A172 (cell line): Measurements from ENCODE around the gene NDUFS8. TPM values are rescaled to one million over a fixed set of nuclear protein-coding genes. Genes with fewer than 3 reads are reported as not detected.

ENCODE experiments used
- DNase-seq: peaks from one replicate; pipeline ENCODE4 v3.0.0-alpha.2; 2015; ENCODE audit warnings: low spot score
- total RNA-seq: library from RNA; depleted of rRNA; stranded (reverse); fragments of >200 nt; shearing (Covaris generic); gene quantifications from 2 replicates; pipeline ENCODE4 v1.2.3, GENCODE V29; 2014; rRNA removed

NDUFS8 gene
- total RNA-seq, 1 experiment from 2014 or later = 310 TPM

- DNase-seq = no peak
These were observed 47.4 kb downstream of the NDUFS8 start for GRCh38 chr11:68077617-68078582.

DNA sequence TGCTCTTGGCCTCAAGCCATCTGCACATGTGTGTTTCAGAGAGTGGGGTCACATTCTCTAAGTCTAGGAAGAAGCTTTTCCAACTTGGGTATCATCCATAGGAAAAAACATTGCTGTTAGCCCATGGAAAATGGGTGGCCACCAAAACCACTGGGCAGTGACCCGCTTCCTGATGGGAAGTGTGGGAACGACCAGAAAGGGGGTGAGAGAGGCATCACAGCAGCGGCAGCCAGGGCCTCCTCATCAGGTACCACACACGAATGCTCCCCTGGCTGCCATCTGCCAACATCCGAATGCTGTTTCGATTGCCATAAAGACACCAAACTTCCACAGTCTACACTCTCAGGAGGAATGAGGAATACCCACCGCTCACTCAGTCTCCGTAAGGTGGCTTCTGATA lies 50.4 kb downstream of the NDUFS8 start:
- no peak for DNase-seq

DNA sequence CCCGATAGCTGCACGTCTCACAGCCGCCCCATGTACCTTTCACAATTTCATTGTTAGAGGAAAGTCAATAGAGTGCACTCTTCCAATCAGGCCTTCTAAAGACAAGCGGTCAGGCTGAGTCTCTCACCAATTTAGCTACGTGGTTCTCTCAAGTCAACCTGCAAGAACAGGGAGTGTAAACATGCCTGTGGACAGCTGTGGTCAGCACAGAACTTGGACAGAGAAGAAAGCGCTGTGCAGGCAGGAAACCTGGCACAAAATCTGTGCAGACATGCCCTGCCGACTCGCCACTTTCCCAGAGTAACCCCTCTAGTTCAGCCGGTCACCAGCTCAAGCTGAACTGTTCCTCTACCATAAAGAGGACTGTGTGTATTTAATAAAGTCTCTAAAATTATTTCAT lies 51.2 kb downstream of the NDUFS8 start:
- DNase-seq = no peak

DNA sequence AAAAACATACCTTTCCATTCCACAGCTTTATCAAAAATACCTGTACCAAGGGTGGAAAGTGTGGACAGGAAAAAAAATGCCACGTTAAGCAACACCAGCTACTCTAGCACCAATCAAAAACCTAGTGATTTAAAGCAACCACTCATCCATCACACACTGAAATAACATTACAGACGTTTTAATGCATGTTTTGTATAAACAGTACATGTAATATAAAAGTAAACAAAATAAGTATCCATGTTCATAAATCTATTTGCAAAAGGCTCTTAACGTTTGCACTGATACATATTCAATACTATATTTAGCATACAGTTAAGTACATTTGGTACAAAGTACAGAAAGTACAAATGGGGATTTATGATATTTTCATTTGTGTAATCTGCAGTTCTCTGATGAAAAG lies 52.0 kb downstream of the NDUFS8 start:
- no peak for DNase-seq

- no peak for DNase-seq
These were observed 53.0 kb downstream of the NDUFS8 start for GRCh38 chr11:68083517-68083916.

Other genes starting within 250 kb of the NDUFS8 start
- 22.1 and 34.3 TPM in 2 replicates for gene UNC93B1, start 26.6 kb upstream of the NDUFS8 start, total RNA-seq
- gene ALDH3B1, start 20.4 kb upstream of the NDUFS8 start, total RNA-seq = 54.0 and 64.8 TPM in 2 replicates
- 149 and 167 TPM in 2 replicates for gene TCIRG1, start 8.3 kb downstream of the NDUFS8 start, total RNA-seq
- 18.6 and 26.9 TPM in 2 replicates for gene CHKA, start 90.7 kb downstream of the NDUFS8 start, total RNA-seq
- gene KMT5B, start 182.6 kb downstream of the NDUFS8 start, total RNA-seq = 16.7 and 19.1 TPM in 2 replicates
- gene C11orf24, start 241.3 kb downstream of the NDUFS8 start, total RNA-seq = 52.4 and 55.5 TPM in 2 replicates